Fibroblast of lung (primary cell): ENCODE results near the gene WNT9A. TPM values are rescaled to one million over a fixed set of nuclear protein-coding genes. Genes with fewer than 3 reads are reported as not detected.

Experiments
- DNase-seq, 2 donors: peaks; one replicate each; pipeline versions ENCODE4 v3.0.0 to v3.0.0-alpha.2; 2010; ENCODE audit warnings: low read depth in 2 of 2
- H2AFZ ChIP-seq: 2 replicates; pipeline ENCODE4 v1.5.1; 2012; ENCODE audit warnings: low read length, control low read depth, inconsistent platforms
- H3K27ac ChIP-seq: 2 replicates; pipeline ENCODE4 v1.5.1; 2011; ENCODE audit warnings: low read length, control low read depth; ENCODE audit not compliant: insufficient read depth
- H3K27me3 ChIP-seq: 2 replicates; pipeline ENCODE4 v1.5.1; 2011; ENCODE audit warnings: mild to moderate bottlenecking, low read length; ENCODE audit not compliant: control insufficient read depth, insufficient read depth
- H3K36me3 ChIP-seq: 2 replicates; pipeline ENCODE4 v1.5.1; 2011; ENCODE audit warnings: low read length; ENCODE audit not compliant: control insufficient read depth, insufficient read depth
- H3K4me1 ChIP-seq: 2 replicates; pipeline ENCODE4 v1.5.1; 2011; ENCODE audit warnings: low read length; ENCODE audit not compliant: control insufficient read depth, insufficient read depth; ENCODE audit errors: extremely low read depth
- H3K4me2 ChIP-seq: 2 replicates; pipeline ENCODE4 v1.5.1; 2011; ENCODE audit warnings: low read length, control low read depth; ENCODE audit not compliant: insufficient read depth; ENCODE audit errors: extremely low read depth
- H3K4me3 ChIP-seq, 4 experiments: fragments of 200-600 bp in 1 of 4; sonication (generic) in 1 of 4; replicated peaks in 1 of 4; 2 replicates each; pipeline ENCODE4 v1.5.1; 2011 to 2016; ENCODE audit warnings: low read length in 4 of 4, low read depth in 3 of 4, mild to moderate bottlenecking in 3 of 4, control low read depth in 2 of 4, inconsistent platforms in 1 of 4, mixed read lengths in 1 of 4; ENCODE audit not compliant: insufficient read depth in 1 of 4; ENCODE audit errors: control extremely low read depth in 1 of 4
- H3K79me2 ChIP-seq: 2 replicates; pipeline ENCODE4 v1.5.1; 2012; ENCODE audit warnings: mild to moderate bottlenecking, low read length, inconsistent platforms; ENCODE audit not compliant: control insufficient read depth, insufficient read depth
- H3K9ac ChIP-seq: 2 replicates; pipeline ENCODE4 v1.5.1; 2011; ENCODE audit warnings: mild to moderate bottlenecking, low read length, control low read depth; ENCODE audit not compliant: insufficient read depth
- H3K9me3 ChIP-seq: 2 replicates; pipeline ENCODE4 v1.5.1; 2012; ENCODE audit warnings: low read depth, low read length; ENCODE audit not compliant: control insufficient read depth, insufficient read depth
- H4K20me1 ChIP-seq: 2 replicates; pipeline ENCODE4 v1.5.1; 2011; ENCODE audit warnings: low read length; ENCODE audit not compliant: control insufficient read depth, insufficient read depth; ENCODE audit errors: extremely low read depth
- CTCF ChIP-seq, 2 donors: IDR thresholded peaks in 1 of 2; conservative IDR thresholded peaks in 1 of 2; 1 replicate in 1 of 2; 2 replicates in 1 of 2; pipeline ENCODE4 v1.5.1; 2011 to 2012; ENCODE audit warnings: low read length in 2 of 2, control low read depth in 1 of 2, inconsistent platforms in 1 of 2, low read depth in 1 of 2, mild to moderate bottlenecking in 1 of 2
- EZH2 ChIP-seq: IDR thresholded peaks from 2 replicates; pipeline ENCODE4 v1.5.1; 2012; ENCODE audit warnings: low read length, control low read depth, mild to moderate bottlenecking; ENCODE audit errors: missing control alignments
- polyA plus RNA-seq, 2 donors: library from polyadenylated mRNA; depleted of rRNA in 1 of 2; stranded (reverse) in 1 of 2; unstranded in 1 of 2; fragments of >200 nt; gene quantifications; 2 replicates each; pipeline ENCODE4 v1.2.1, GENCODE V29; 2011 to 2012; ENCODE audit warnings: missing spikeins in 1 of 2
- total RNA-seq: library from RNA; depleted of rRNA; stranded (reverse); fragments of >200 nt; gene quantifications from 2 replicates; pipeline ENCODE4 v1.2.1, GENCODE V29; 2014

WNT9A gene
- total and polyA plus RNA-seq, 2 donors (not counting 1 experiment from before 2014, with no cell fraction given), result 1.0 to 5.3 TPM

- Histone ChIP-seq H3K4me2 (no peak overlapping the region), H4K20me1 (no peaks in the 10 kb centered on the region), H3K79me2 (no peaks in the 10 kb centered on the region), H3K27me3 (no peaks in the 10 kb centered on the region), H2AFZ (no peak overlapping the region), H3K27ac (no peak overlapping the region), H3K4me1 (no peaks in the 10 kb centered on the region), H3K9me3 (no peaks in the 10 kb centered on the region), H3K4me3 (no peak overlapping the region), H3K9ac (no peak overlapping the region), H3K36me3 (no peaks in the 10 kb centered on the region)
- no peak for TF ChIP-seq EZH2
- TF ChIP-seq CTCF (conservative IDR thresholded peaks at IDR 0.05 in 1 of 2, IDR thresholded peaks at IDR 0.05 in 1 of 2; ENCODE audit: low read depth in 1 of 2, low read length in 2 of 2), result no peak
- no peak for DNase-seq
These were observed 38.5 kb downstream of the WNT9A start for GRCh38 chr1:227909188-227909587.

- Histone ChIP-seq H3K27ac (no peak overlapping the region), H3K9ac (no peak overlapping the region), H3K4me2 (no peak overlapping the region), H4K20me1 (no peaks in the 10 kb centered on the region), H3K4me3 (no peak overlapping the region), H3K36me3 (no peaks in the 10 kb centered on the region), H2AFZ (no peak overlapping the region), H3K27me3 (no peaks in the 10 kb centered on the region), H3K4me1 (no peaks in the 10 kb centered on the region), H3K9me3 (no peaks in the 10 kb centered on the region), H3K79me2 (no peaks in the 10 kb centered on the region)
- no peak for DNase-seq
- TF ChIP-seq CTCF (conservative IDR thresholded peaks at IDR 0.05 in 1 of 2, IDR thresholded peaks at IDR 0.05 in 1 of 2; ENCODE audit: low read depth in 1 of 2, low read length in 2 of 2) (no peak), EZH2 (no peak)
These were observed 39.4 kb downstream of the WNT9A start for GRCh38 chr1:227908359-227908758.

- H3K27me3 ChIP-seq, result no peaks in the 10 kb centered on the region
- no peak overlapping the region for H3K4me2 ChIP-seq
- H3K4me1 ChIP-seq, result no peaks in the 10 kb centered on the region
- no peak overlapping the region for H3K27ac ChIP-seq
- no peaks in the 10 kb centered on the region for H3K9me3 ChIP-seq
- no peaks in the 10 kb centered on the region for H3K36me3 ChIP-seq
- no peak overlapping the region for H2AFZ ChIP-seq
- no peaks in the 10 kb centered on the region for H3K79me2 ChIP-seq
- no peak overlapping the region for H3K4me3 ChIP-seq
- TF ChIP-seq CTCF (conservative IDR thresholded peaks at IDR 0.05 in 1 of 2, IDR thresholded peaks at IDR 0.05 in 1 of 2; ENCODE audit: low read depth in 1 of 2, low read length in 2 of 2) (no peak), EZH2 (no peak)
- no peak overlapping the region for H3K9ac ChIP-seq
- DNase-seq, result no peak
- no peaks in the 10 kb centered on the region for H4K20me1 ChIP-seq
These were observed 40.2 kb downstream of the WNT9A start for GRCh38 chr1:227907439-227908015.
